ENCODE results near the gene GPR160. TPM values are rescaled to one million over a fixed set of nuclear protein-coding genes. Genes with fewer than 3 reads are reported as not detected.
A peak's percentile ranks its signal among the peaks of the same experiment; 100 is the strongest.

GPR160 gene
- total and polyA plus RNA-seq, 10 of the 15 experiments (the other 5 are each of a cell fraction or from before 2014, with no cell fraction given), result 1.2 to 57.7 (median 30.9) TPM

- POLR2A ChIA-PET, result interaction anchor here (1.0 kb wide), 1 partner anchor 76 kb away, joined by 6 read pairs; no protein-coding TSS in a partner anchor
- peaks cover 0 to 1% of the 10 kb centered on the region in 2 experiments; a peak in 2 of 4 replicates for H3K27me3 ChIP-seq (replicated peaks in 1 of 2; ENCODE audit: control insufficient read depth in 2 of 2, insufficient read depth in 2 of 2, low read length in 1 of 2)
- CTCF ChIA-PET, result interaction anchor here (0.7 to 1.7 kb wide), 3 partner anchors 11 to 232 kb away, joined by 3 to 4 read pairs (median 4); no protein-coding TSS in a partner anchor
- H2AFZ ChIP-seq (ENCODE audit: control insufficient read depth, low read depth, low read length), result no peak overlapping the region
- RAD21 ChIA-PET (ENCODE audit: unreplicated experiment), result interaction anchor here (0.6 kb wide), 1 partner anchor 20 kb away, joined by 3 read pairs; no protein-coding TSS in a partner anchor
- no peaks in the 10 kb centered on the region for H4K20me1 ChIP-seq (ENCODE audit: control insufficient read depth, insufficient read depth)
- intact Hi-C loops (cut with micrococcal nuclease; ENCODE audit: unreplicated experiment) (no loop called here), in situ Hi-C loops (cut with MboI) (loop anchor here (25.0 kb wide), 1 partner anchor 906 kb away; no protein-coding TSS in a partner anchor)
- SMC1A ChIA-PET (ENCODE audit: uncharacterized antibody, unreplicated experiment), result interaction anchor here (0.6 to 2.4 kb wide), 3 partner anchors 9 to 171 kb away, joined by 3 to 6 read pairs (median 5); no protein-coding TSS in a partner anchor
- peak overlapping the region; percentile 19; the same call in 1 of the 2 replicates for H3K9ac ChIP-seq (ENCODE audit: control insufficient read depth, insufficient read depth, low read length)
- no TSS peak for BruUV-seq (replicated peaks)
- DNase-seq (ENCODE audit: low read depth, low spot score) (no peak), FAIRE-seq (no peak), ATAC-seq (no peak)
- peaks cover 0 to 17% of the 10 kb centered on the region in 2 experiments; a peak in 1 of 4 replicates for H3K36me3 ChIP-seq (ENCODE audit: control insufficient read depth in 2 of 2, insufficient read depth in 2 of 2, low read length in 1 of 2)
- TF ChIP-seq, protein P1, sequence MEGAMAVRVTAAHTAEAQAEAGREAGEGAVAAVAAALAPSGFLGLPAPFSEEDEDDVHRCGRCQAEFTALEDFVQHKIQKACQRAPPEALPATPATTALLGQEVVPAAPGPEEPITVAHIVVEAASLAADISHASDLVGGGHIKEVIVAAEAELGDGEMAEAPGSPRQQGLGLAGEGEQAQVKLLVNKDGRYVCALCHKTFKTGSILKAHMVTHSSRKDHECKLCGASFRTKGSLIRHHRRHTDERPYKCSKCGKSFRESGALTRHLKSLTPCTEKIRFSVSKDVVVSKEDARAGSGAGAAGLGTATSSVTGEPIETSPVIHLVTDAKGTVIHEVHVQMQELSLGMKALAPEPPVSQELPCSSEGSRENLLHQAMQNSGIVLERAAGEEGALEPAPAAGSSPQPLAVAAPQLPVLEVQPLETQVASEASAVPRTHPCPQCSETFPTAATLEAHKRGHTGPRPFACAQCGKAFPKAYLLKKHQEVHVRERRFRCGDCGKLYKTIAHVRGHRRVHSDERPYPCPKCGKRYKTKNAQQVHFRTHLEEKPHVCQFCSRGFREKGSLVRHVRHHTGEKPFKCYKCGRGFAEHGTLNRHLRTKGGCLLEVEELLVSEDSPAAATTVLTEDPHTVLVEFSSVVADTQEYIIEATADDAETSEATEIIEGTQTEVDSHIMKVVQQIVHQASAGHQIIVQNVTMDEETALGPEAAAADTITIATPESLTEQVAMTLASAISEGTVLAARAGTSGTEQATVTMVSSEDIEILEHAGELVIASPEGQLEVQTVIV (IDR thresholded peaks at IDR 0.05; ENCODE audit: borderline replicate concordance, partially characterized antibody), result no peak
- TF ChIP-seq MEF2A (IDR thresholded peaks at IDR 0.05; ENCODE audit: insufficient read depth, low read depth, low read length), result no peak
- H3K27ac ChIP-seq (ENCODE audit: control insufficient read depth, insufficient read depth), result peak overlapping the region; percentile 95
- no peaks in the 10 kb centered on the region for H3K9me3 ChIP-seq (replicated peaks; ENCODE audit: control insufficient read depth, insufficient read depth, low read length)
- H3K4me3 ChIP-seq, result peak overlapping the region; percentile 53; the same call in 1 of the 2 replicates
- WGBS (ENCODE audit: insufficient coverage, insufficient replicate concordance, low lambda C conversion rate, missing lambda C conversion rate), result 73% methylated on average over 7 of the region's 7 CpGs
- H3K4me1 ChIP-seq (ENCODE audit: control insufficient read depth, insufficient read depth, low read length), result peaks cover 43% of the 10 kb centered on the region
- peaks cover 73% of the 10 kb centered on the region for H3K79me2 ChIP-seq (ENCODE audit: control insufficient read depth, insufficient read depth, low read length)
- H3K4me2 ChIP-seq (ENCODE audit: control insufficient read depth, insufficient read depth), result peak overlapping the region; percentile 56
Measured at GRCh38 chr3:170043506-170043905, 5.7 kb downstream of the GPR160 start.
